GM18868 (cell line): ENCODE measurements around the gene CDPF1.
"Not testable (repeated sequence)": the region's sequence is repeated elsewhere in the genome, so short reads cannot be mapped to it uniquely, and the experiment has no call there.

Source experiments
- ATAC-seq: cut with Tn5 transposase; IDR thresholded peaks from one replicate; pipeline ENCODE4 v1.9.1; 2021; ENCODE audit warnings: mild to moderate bottlenecking, moderate library complexity; ENCODE audit not compliant: unreplicated experiment

The CDPF1 gene

GRCh38 chr22:46226577-46226976 is 23.5 kb downstream of the CDPF1 start:
- ATAC-seq = no peak

GRCh38 chr22:46225631-46226030 is 24.5 kb downstream of the CDPF1 start:
- ATAC-seq = no peak

- ATAC-seq = no peak
Observed at GRCh38 chr22:46224898-46225290, 25.2 kb downstream of the CDPF1 start.

GRCh38 chr22:46224044-46224897 is 25.8 kb downstream of the CDPF1 start:
- ATAC-seq = no peak

GRCh38 chr22:46220921-46221320 is 29.2 kb downstream of the CDPF1 start:
- ATAC-seq = no peak

- no peak for ATAC-seq
Observed at GRCh38 chr22:46219636-46220035, 30.5 kb downstream of the CDPF1 start.

- no peak for ATAC-seq
Observed at GRCh38 chr22:46214616-46215015, 35.5 kb downstream of the CDPF1 start.

- no peak for ATAC-seq
Observed at GRCh38 chr22:46214149-46214548, 35.9 kb downstream of the CDPF1 start.

- ATAC-seq = no peak
Observed at GRCh38 chr22:46213052-46213451, 37.0 kb downstream of the CDPF1 start.

- no peak for ATAC-seq
Observed at GRCh38 chr22:46212195-46212594, 37.9 kb downstream of the CDPF1 start.

GRCh38 chr22:46209262-46209661 is 40.8 kb downstream of the CDPF1 start:
- ATAC-seq = no peak

- ATAC-seq = no peak
Observed at GRCh38 chr22:46203601-46203980, 46.5 kb downstream of the CDPF1 start.

GRCh38 chr22:46202897-46203600 is 47.0 kb downstream of the CDPF1 start:
- ATAC-seq = no peak

- no peak for ATAC-seq
Observed at GRCh38 chr22:46201059-46201757, 48.9 kb downstream of the CDPF1 start.

- ATAC-seq = not testable (repeated sequence)
Observed at GRCh38 chr22:46198806-46199205, 51.3 kb downstream of the CDPF1 start.

- no peak for ATAC-seq
Observed at GRCh38 chr22:46198274-46198673, 51.8 kb downstream of the CDPF1 start.

GRCh38 chr22:46196278-46196677 is 53.8 kb downstream of the CDPF1 start:
- ATAC-seq = no peak

GRCh38 chr22:46195487-46196165 is 54.5 kb downstream of the CDPF1 start:
- ATAC-seq = no peak
